H1 (cell line): ENCODE data around the gene TK1.

ENCODE experiments used
- CBX5 ChIP-seq: fragments of 300-800, 300-1000 bp; sonication (generic); IDR thresholded peaks from 2 replicates; pipeline ENCODE4 v1.7.1; 2016; ENCODE audit warnings: antibody characterized with exemption, low read length, low read depth
- POLR2A ChIP-seq, 2 experiments: IDR thresholded peaks; 1 replicate in 1 of 2; 2 replicates in 1 of 2; pipeline ENCODE4 v1.6.1; 2011; ENCODE audit warnings: low read depth in 2 of 2, low read length in 2 of 2, mild to moderate bottlenecking in 2 of 2; ENCODE audit errors: control extremely low read depth in 1 of 2
- RAD21 ChIP-seq, 2 experiments: IDR thresholded peaks in 1 of 2; conservative IDR thresholded peaks in 1 of 2; 2 replicates each; pipeline ENCODE4 v1.6.1; 2011; ENCODE audit warnings: low read depth in 2 of 2, low read length in 2 of 2, improper control_type of control experiment in 1 of 2, inconsistent platforms in 1 of 2, mild to moderate bottlenecking in 1 of 2, moderate library complexity in 1 of 2
- TAF1 ChIP-seq: IDR thresholded peaks from 2 replicates; pipeline ENCODE4 v1.6.1; 2011; ENCODE audit warnings: mild to moderate bottlenecking, low read depth, low read length

- TF ChIP-seq POLR2A (IDR thresholded peaks at IDR 0.05; ENCODE audit: control extremely low read depth in 1 of 2, low read depth in 2 of 2, low read length in 2 of 2) (no peak), RAD21 (IDR thresholded peaks at IDR 0.05 in 1 of 2, conservative IDR thresholded peaks at IDR 0.05 in 1 of 2; ENCODE audit: low read depth in 2 of 2, low read length in 2 of 2) (no peak), TAF1 (no peak), CBX5 (no peak)
Observed at GRCh38 chr17:78183916-78184315, 2.9 kb downstream of the TK1 start.
